Astrocyte (in vitro differentiated cells and primary cell): ENCODE results near the gene LDB1. TPM values are rescaled to one million over a fixed set of nuclear protein-coding genes. Genes with fewer than 3 reads are reported as not detected.

Experiments
- DNase-seq: peaks from one replicate; pipeline ENCODE4 v3.0.0-alpha.2; 2010; ENCODE audit warnings: low read depth
- FAIRE-seq: peaks from 2 replicates; lab custom pipeline; 2011; peaks lifted over from hg19 to GRCh38; lab: Jason Lieb, UNC
- H2AFZ ChIP-seq: 2 replicates; pipeline ENCODE4 v1.6.0; 2012; ENCODE audit warnings: low read depth, low read length, inconsistent platforms
- H3K27ac ChIP-seq: 2 replicates; pipeline ENCODE4 v1.5.1; 2011; ENCODE audit warnings: low read depth, low read length, inconsistent platforms
- H3K27me3 ChIP-seq: 2 replicates; pipeline ENCODE4 v1.6.0; 2011; ENCODE audit warnings: low read length, inconsistent platforms; ENCODE audit not compliant: insufficient read depth
- H3K36me3 ChIP-seq: 2 replicates; pipeline ENCODE4 v1.5.1; 2011; ENCODE audit warnings: low read length, inconsistent platforms; ENCODE audit not compliant: insufficient read depth
- H3K4me1 ChIP-seq: 2 replicates; pipeline ENCODE4 v1.5.1; 2011; ENCODE audit warnings: low read length, inconsistent platforms; ENCODE audit not compliant: insufficient read depth
- H3K4me2 ChIP-seq: 2 replicates; pipeline ENCODE4 v1.6.0; 2012; ENCODE audit warnings: low read length, inconsistent platforms
- H3K4me3 ChIP-seq: 2 replicates; pipeline ENCODE4 v1.5.1; 2011; ENCODE audit warnings: low read depth, mild to moderate bottlenecking, low read length, inconsistent platforms; ENCODE audit not compliant: insufficient read depth
- H3K79me2 ChIP-seq: 2 replicates; pipeline ENCODE4 v1.6.0; 2012; ENCODE audit warnings: mild to moderate bottlenecking, low read length, inconsistent platforms; ENCODE audit not compliant: insufficient read depth
- H3K9ac ChIP-seq: 2 replicates; pipeline ENCODE4 v1.6.0; 2012; ENCODE audit warnings: mild to moderate bottlenecking, low read length, inconsistent platforms
- H3K9me3 ChIP-seq: 2 replicates; pipeline ENCODE4 v1.5.1; 2012; ENCODE audit warnings: low read depth, mild to moderate bottlenecking, low read length, inconsistent platforms; ENCODE audit not compliant: insufficient read depth
- H4K20me1 ChIP-seq: 2 replicates; pipeline ENCODE4 v1.6.0; 2012; ENCODE audit warnings: low read length, inconsistent platforms; ENCODE audit not compliant: insufficient read depth
- H3K27ac Mint-ChIP-seq: one replicate; pipeline ENCODE4 v1.8.0; 2021; ENCODE audit warnings: mild to moderate bottlenecking, mixed read lengths; ENCODE audit not compliant: unreplicated experiment
- H3K27me3 Mint-ChIP-seq: one replicate; pipeline ENCODE4 v1.8.0; 2021; ENCODE audit warnings: low read depth, mixed read lengths; ENCODE audit not compliant: unreplicated experiment
- H3K36me3 Mint-ChIP-seq: one replicate; pipeline ENCODE4 v1.8.0; 2021; ENCODE audit warnings: low read depth, mixed read lengths; ENCODE audit not compliant: unreplicated experiment
- H3K4me1 Mint-ChIP-seq: one replicate; pipeline ENCODE4 v1.8.0; 2021; ENCODE audit warnings: low read depth, mixed read lengths; ENCODE audit not compliant: unreplicated experiment
- H3K4me3 Mint-ChIP-seq: one replicate; pipeline ENCODE4 v1.8.0; 2021; ENCODE audit warnings: mild to moderate bottlenecking, moderate library complexity, mixed read lengths; ENCODE audit not compliant: unreplicated experiment
- H3K9me3 Mint-ChIP-seq: one replicate; pipeline ENCODE4 v1.8.0; 2021; ENCODE audit warnings: mild to moderate bottlenecking, mixed read lengths; ENCODE audit not compliant: unreplicated experiment
- EZH2 ChIP-seq: IDR thresholded peaks from 2 replicates; pipeline ENCODE4 v1.6.1; 2012; ENCODE audit warnings: mild to moderate bottlenecking, low read length, inconsistent platforms; ENCODE audit not compliant: insufficient read depth
- total RNA-seq: library from RNA; stranded (reverse); gene quantifications from 2 replicates; pipeline ENCODE4 v1.2.1, GENCODE V29; 2021
- TF ChIP-seq, protein P1 (sequence below): IDR thresholded peaks from 2 replicates; pipeline ENCODE4 v1.5.1; 2011; ENCODE audit warnings: low read depth, mild to moderate bottlenecking, inconsistent platforms, low read length, moderate library complexity; ENCODE audit not compliant: insufficient read depth

Gene LDB1
- total RNA-seq, 1 donor from 2014 or later = 134 TPM

DNA sequence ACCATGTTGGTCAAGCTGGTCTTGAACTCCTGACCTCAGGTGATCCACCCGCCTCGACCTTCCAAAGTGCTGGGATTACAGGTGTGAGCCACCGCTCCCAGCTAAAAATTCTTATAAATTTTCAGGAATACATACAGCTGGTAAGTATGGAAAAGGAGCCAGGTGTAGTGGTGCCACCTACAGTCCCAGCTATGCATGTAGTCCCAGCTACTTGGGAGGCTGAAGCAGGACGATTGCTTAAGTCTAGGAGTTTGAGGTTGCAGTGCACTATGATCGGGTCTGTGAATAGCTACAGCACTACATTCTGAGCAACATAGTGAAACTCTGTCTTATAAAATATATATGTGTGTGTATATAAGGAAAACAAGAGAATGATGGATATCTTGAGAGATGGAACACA is 19.0 kb downstream of the LDB1 start:
- Histone ChIP-seq H3K36me3 (peaks cover 2% of the 10 kb centered on the region), H3K79me2 (no peaks in the 10 kb centered on the region), H4K20me1 (peaks cover 3% of the 10 kb centered on the region), H3K27ac (no peak overlapping the region), H3K9me3 (no peaks in the 10 kb centered on the region), H3K4me2 (no peak overlapping the region), H3K4me1 (no peaks in the 10 kb centered on the region), H3K9ac (no peak overlapping the region), H3K4me3 (no peak overlapping the region), H3K27me3 (no peaks in the 10 kb centered on the region), H2AFZ (no peak overlapping the region)
- no peak overlapping the region for H3K27ac Mint-ChIP-seq
- TF ChIP-seq, protein P1, sequence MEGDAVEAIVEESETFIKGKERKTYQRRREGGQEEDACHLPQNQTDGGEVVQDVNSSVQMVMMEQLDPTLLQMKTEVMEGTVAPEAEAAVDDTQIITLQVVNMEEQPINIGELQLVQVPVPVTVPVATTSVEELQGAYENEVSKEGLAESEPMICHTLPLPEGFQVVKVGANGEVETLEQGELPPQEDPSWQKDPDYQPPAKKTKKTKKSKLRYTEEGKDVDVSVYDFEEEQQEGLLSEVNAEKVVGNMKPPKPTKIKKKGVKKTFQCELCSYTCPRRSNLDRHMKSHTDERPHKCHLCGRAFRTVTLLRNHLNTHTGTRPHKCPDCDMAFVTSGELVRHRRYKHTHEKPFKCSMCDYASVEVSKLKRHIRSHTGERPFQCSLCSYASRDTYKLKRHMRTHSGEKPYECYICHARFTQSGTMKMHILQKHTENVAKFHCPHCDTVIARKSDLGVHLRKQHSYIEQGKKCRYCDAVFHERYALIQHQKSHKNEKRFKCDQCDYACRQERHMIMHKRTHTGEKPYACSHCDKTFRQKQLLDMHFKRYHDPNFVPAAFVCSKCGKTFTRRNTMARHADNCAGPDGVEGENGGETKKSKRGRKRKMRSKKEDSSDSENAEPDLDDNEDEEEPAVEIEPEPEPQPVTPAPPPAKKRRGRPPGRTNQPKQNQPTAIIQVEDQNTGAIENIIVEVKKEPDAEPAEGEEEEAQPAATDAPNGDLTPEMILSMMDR = no peak
- no peak for TF ChIP-seq EZH2
- peaks cover 17% of the 10 kb centered on the region for H3K36me3 Mint-ChIP-seq
- H3K4me3 Mint-ChIP-seq = no peak overlapping the region
- H3K27me3 Mint-ChIP-seq = no peaks in the 10 kb centered on the region
- no peaks in the 10 kb centered on the region for H3K9me3 Mint-ChIP-seq
- H3K4me1 Mint-ChIP-seq = peaks cover 13% of the 10 kb centered on the region
- FAIRE-seq = no peak
- no peak for DNase-seq

DNA sequence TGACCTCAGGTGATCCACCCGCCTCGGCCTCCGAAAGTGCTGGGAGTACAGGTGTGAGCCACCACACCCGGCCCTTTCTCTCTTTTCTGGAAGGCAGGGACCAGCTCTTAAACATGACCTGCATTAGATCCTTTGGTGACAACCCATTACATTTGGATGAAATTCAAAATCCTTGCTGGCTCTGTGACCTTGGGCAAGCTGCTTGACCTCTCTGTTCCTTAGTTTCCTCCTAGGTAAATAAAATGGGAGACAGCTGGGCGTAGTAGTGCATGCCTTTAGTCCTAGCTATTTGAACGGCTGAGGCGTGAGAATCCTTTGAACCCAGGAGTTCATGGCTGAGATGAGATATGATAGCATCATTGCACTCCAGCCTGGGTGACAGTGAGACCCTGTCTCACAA is 23.7 kb downstream of the LDB1 start:
- Mint-ChIP-seq H3K27me3 (no peaks in the 10 kb centered on the region), H3K4me1 (no peaks in the 10 kb centered on the region), H3K27ac (no peak overlapping the region), H3K36me3 (peaks cover 7% of the 10 kb centered on the region), H3K9me3 (no peaks in the 10 kb centered on the region), H3K4me3 (no peak overlapping the region)
- TF ChIP-seq EZH2 = no peak
- TF ChIP-seq, protein P1 = no peak
- H3K4me1 ChIP-seq = no peaks in the 10 kb centered on the region
- DNase-seq (no peak), FAIRE-seq (no peak)
- no peak overlapping the region for H3K27ac ChIP-seq
- H4K20me1 ChIP-seq = no peaks in the 10 kb centered on the region
- H3K36me3 ChIP-seq = no peaks in the 10 kb centered on the region
- H3K4me2 ChIP-seq = no peak overlapping the region
- H2AFZ ChIP-seq = no peak overlapping the region
- H3K79me2 ChIP-seq = no peaks in the 10 kb centered on the region
- no peaks in the 10 kb centered on the region for H3K9me3 ChIP-seq
- H3K4me3 ChIP-seq = no peak overlapping the region
- no peaks in the 10 kb centered on the region for H3K27me3 ChIP-seq
- no peak overlapping the region for H3K9ac ChIP-seq

DNA sequence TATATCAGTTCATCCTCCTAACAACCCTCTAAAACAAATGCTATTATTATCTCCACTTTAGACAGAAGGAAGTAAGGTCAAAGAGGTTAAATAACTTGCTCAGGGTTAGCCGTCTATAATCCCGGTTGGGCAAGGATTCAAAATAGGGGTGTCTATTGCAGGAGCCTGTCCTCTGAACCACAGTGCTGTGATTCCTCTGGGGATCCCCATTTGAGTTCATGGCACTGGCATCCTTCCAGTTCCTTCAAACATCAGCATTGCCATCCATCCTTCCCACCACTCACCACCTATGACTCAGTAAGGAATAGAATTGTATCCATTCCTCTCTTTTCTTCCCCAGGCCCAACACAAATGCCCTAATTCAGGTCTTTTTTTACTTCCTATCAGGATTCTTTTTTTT is 29.4 kb downstream of the LDB1 start:
- no peak for DNase-seq

More for the DNA sequence above, 29.4 kb downstream of the LDB1 start:
- peaks cover 7% of the 10 kb centered on the region for H3K4me1 Mint-ChIP-seq
- no peaks in the 10 kb centered on the region for H3K9me3 Mint-ChIP-seq
- H3K27ac ChIP-seq = no peak overlapping the region
- H4K20me1 ChIP-seq = no peaks in the 10 kb centered on the region
- H3K79me2 ChIP-seq = no peaks in the 10 kb centered on the region
- TF ChIP-seq EZH2 = no peak
- TF ChIP-seq, protein P1 = no peak
- no peak overlapping the region for H3K4me3 Mint-ChIP-seq
- H3K27me3 ChIP-seq = no peaks in the 10 kb centered on the region
- no peak overlapping the region for H3K4me2 ChIP-seq
- H3K9ac ChIP-seq = no peak overlapping the region
- FAIRE-seq = no peak
- no peaks in the 10 kb centered on the region for H3K4me1 ChIP-seq
- H2AFZ ChIP-seq = no peak overlapping the region
- H3K27ac Mint-ChIP-seq = no peak overlapping the region
- peaks cover 12% of the 10 kb centered on the region for H3K36me3 Mint-ChIP-seq
- H3K9me3 ChIP-seq = no peaks in the 10 kb centered on the region
- H3K27me3 Mint-ChIP-seq = no peaks in the 10 kb centered on the region
- H3K36me3 ChIP-seq = no peaks in the 10 kb centered on the region
- no peak overlapping the region for H3K4me3 ChIP-seq
